GM18502 (cell line): ENCODE data around the gene GPR25.

Experiments used
- ATAC-seq: cut with Tn5 transposase; IDR thresholded peaks from one replicate; pipeline ENCODE4 v1.9.1; 2021; ENCODE audit warnings: mild to moderate bottlenecking; ENCODE audit not compliant: unreplicated experiment, poor library complexity

Gene GPR25

GRCh38 chr1:200872446-200873115, at the start of gene GPR25:
Gene GPR25 (plus strand): TSS chr1:200872981. CDS start chr1:200873038, 57 bp downstream.
- ATAC-seq, result no peak

GRCh38 chr1:200831091-200831490, 41.7 kb upstream of the GPR25 start:
- ATAC-seq, result no peak

GRCh38 chr1:200834383-200834782, 38.4 kb upstream of the GPR25 start:
- ATAC-seq, result no peak

GRCh38 chr1:200836213-200836612, 36.6 kb upstream of the GPR25 start:
- no peak for ATAC-seq

GRCh38 chr1:200837931-200838571, 34.7 kb upstream of the GPR25 start:
- ATAC-seq, result no peak

- ATAC-seq, result no peak
Observed at GRCh38 chr1:200838676-200839445, 33.9 kb upstream of the GPR25 start.

GRCh38 chr1:200845360-200845759, 27.4 kb upstream of the GPR25 start:
- ATAC-seq, result no peak

- no peak for ATAC-seq
Observed at GRCh38 chr1:200846398-200846797, 26.4 kb upstream of the GPR25 start.

- no peak for ATAC-seq
Observed at GRCh38 chr1:200849430-200849829, 23.4 kb upstream of the GPR25 start.

GRCh38 chr1:200850554-200850953, 22.2 kb upstream of the GPR25 start:
- ATAC-seq, result no peak

- ATAC-seq, result no peak
Observed at GRCh38 chr1:200856716-200857357, 15.9 kb upstream of the GPR25 start.

GRCh38 chr1:200857804-200858203, 15.0 kb upstream of the GPR25 start:
- ATAC-seq, result no peak

GRCh38 chr1:200861937-200862647, 10.7 kb upstream of the GPR25 start:
- peak; percentile 34 for ATAC-seq

GRCh38 chr1:200862713-200863415, 9.9 kb upstream of the GPR25 start:
- ATAC-seq, result no peak

- ATAC-seq, result no peak
Observed at GRCh38 chr1:200866116-200866515, 6.7 kb upstream of the GPR25 start.

- peak; percentile 83 for ATAC-seq
Observed at GRCh38 chr1:200866521-200866920, 6.3 kb upstream of the GPR25 start.

GRCh38 chr1:200867018-200867811, 5.6 kb upstream of the GPR25 start:
- no peak for ATAC-seq

GRCh38 chr1:200869376-200869752, 3.4 kb upstream of the GPR25 start:
- no peak for ATAC-seq
